SK-N-SH (cell line): ENCODE data around the gene PARP15.

Experiments used
- EZH2phosphoT487 ChIP-seq: fragments of 200-600 bp; sonication (generic); IDR thresholded peaks from 2 replicates; pipeline ENCODE4 v1.6.1; 2017; ENCODE audit warnings: low read depth, mixed run types, mild to moderate bottlenecking, antibody characterized with exemption, moderate library complexity, borderline replicate concordance
- FOXJ3 ChIP-seq: sonication (generic); formaldehyde crosslinking; IDR thresholded peaks from 2 replicates; pipeline ENCODE4 v1.5.1; 2020; ENCODE audit warnings: mild to moderate bottlenecking, missing genetic modification reagents
- FOXM1 ChIP-seq: IDR thresholded peaks from 2 replicates; pipeline ENCODE4 v1.4.0; 2012; ENCODE audit warnings: low read depth, mild to moderate bottlenecking
- MXI1 ChIP-seq: IDR thresholded peaks from 2 replicates; pipeline ENCODE4 v1.6.1; 2012; ENCODE audit warnings: mild to moderate bottlenecking, low read depth, low read length, improper control_type of control experiment
- POLR2AphosphoS5 ChIP-seq: IDR thresholded peaks from 2 replicates; pipeline ENCODE4 v1.6.1; 2012; ENCODE audit warnings: low read depth, low read length
- RFX5 ChIP-seq: IDR thresholded peaks from 2 replicates; pipeline ENCODE4 v1.6.1; 2012; ENCODE audit warnings: mild to moderate bottlenecking, improper control_type of control experiment, low read length
- SMC3 ChIP-seq: IDR thresholded peaks from 2 replicates; pipeline ENCODE4 v1.6.1; 2012; ENCODE audit warnings: low read depth, low read length, improper control_type of control experiment
- TCF12 ChIP-seq: IDR thresholded peaks from 2 replicates; pipeline ENCODE4 v1.4.0; 2012
- TF ChIP-seq, protein P1 (sequence below): fragments of 200-600 bp; sonication (generic); IDR thresholded peaks from 2 replicates; pipeline ENCODE4 v1.6.1; 2017; ENCODE audit warnings: antibody characterized with exemption, mild to moderate bottlenecking, moderate library complexity
- TF ChIP-seq, protein P2 (sequence below): IDR thresholded peaks from 2 replicates; pipeline ENCODE4; 2012
- TF ChIP-seq, protein P3 (sequence below): IDR thresholded peaks from 2 replicates; pipeline ENCODE4 v1.6.1; 2012; ENCODE audit warnings: mild to moderate bottlenecking, low read depth, low read length, moderate library complexity

DNA sequence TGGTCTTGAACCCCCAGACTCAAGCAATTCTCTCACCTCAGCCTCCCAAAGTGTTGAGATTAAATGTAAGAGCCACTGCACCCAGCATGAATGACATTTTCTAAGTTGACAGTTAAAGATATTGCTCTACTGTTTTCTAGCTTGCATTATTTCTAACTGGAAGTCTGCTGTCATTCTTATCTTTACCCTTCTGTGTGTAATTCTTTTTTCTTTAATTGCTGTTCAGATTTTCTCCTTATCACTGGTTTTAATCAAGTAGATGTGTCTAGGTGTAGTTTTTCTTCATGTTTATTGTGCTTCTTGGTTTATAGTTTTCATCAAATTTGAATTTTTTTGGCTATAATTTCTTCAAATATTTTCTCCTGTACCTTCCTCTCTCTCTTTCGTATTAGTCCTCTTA lies 4.9 kb downstream of the PARP15 start:
- TF ChIP-seq, protein P1, sequence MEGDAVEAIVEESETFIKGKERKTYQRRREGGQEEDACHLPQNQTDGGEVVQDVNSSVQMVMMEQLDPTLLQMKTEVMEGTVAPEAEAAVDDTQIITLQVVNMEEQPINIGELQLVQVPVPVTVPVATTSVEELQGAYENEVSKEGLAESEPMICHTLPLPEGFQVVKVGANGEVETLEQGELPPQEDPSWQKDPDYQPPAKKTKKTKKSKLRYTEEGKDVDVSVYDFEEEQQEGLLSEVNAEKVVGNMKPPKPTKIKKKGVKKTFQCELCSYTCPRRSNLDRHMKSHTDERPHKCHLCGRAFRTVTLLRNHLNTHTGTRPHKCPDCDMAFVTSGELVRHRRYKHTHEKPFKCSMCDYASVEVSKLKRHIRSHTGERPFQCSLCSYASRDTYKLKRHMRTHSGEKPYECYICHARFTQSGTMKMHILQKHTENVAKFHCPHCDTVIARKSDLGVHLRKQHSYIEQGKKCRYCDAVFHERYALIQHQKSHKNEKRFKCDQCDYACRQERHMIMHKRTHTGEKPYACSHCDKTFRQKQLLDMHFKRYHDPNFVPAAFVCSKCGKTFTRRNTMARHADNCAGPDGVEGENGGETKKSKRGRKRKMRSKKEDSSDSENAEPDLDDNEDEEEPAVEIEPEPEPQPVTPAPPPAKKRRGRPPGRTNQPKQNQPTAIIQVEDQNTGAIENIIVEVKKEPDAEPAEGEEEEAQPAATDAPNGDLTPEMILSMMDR = no peak
- TF ChIP-seq POLR2AphosphoS5 = no peak
- TF ChIP-seq MXI1 = no peak
- TF ChIP-seq EZH2phosphoT487 = no peak
- TF ChIP-seq, protein P2, sequence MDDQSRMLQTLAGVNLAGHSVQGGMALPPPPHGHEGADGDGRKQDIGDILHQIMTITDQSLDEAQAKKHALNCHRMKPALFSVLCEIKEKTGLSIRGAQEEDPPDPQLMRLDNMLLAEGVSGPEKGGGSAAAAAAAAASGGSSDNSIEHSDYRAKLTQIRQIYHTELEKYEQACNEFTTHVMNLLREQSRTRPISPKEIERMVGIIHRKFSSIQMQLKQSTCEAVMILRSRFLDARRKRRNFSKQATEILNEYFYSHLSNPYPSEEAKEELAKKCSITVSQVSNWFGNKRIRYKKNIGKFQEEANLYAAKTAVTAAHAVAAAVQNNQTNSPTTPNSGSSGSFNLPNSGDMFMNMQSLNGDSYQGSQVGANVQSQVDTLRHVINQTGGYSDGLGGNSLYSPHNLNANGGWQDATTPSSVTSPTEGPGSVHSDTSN = no peak
- TF ChIP-seq RFX5 = no peak
- no peak for TF ChIP-seq FOXM1
- no peak for TF ChIP-seq SMC3
- no peak for TF ChIP-seq FOXJ3 (CRISPR knock-in tag)
- no peak for TF ChIP-seq TCF12
- TF ChIP-seq, protein P3, sequence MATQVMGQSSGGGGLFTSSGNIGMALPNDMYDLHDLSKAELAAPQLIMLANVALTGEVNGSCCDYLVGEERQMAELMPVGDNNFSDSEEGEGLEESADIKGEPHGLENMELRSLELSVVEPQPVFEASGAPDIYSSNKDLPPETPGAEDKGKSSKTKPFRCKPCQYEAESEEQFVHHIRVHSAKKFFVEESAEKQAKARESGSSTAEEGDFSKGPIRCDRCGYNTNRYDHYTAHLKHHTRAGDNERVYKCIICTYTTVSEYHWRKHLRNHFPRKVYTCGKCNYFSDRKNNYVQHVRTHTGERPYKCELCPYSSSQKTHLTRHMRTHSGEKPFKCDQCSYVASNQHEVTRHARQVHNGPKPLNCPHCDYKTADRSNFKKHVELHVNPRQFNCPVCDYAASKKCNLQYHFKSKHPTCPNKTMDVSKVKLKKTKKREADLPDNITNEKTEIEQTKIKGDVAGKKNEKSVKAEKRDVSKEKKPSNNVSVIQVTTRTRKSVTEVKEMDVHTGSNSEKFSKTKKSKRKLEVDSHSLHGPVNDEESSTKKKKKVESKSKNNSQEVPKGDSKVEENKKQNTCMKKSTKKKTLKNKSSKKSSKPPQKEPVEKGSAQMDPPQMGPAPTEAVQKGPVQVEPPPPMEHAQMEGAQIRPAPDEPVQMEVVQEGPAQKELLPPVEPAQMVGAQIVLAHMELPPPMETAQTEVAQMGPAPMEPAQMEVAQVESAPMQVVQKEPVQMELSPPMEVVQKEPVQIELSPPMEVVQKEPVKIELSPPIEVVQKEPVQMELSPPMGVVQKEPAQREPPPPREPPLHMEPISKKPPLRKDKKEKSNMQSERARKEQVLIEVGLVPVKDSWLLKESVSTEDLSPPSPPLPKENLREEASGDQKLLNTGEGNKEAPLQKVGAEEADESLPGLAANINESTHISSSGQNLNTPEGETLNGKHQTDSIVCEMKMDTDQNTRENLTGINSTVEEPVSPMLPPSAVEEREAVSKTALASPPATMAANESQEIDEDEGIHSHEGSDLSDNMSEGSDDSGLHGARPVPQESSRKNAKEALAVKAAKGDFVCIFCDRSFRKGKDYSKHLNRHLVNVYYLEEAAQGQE = no peak
